Keratinocyte (primary cell): ENCODE measurements around the gene SPATA32. TPM values are rescaled to one million over a fixed set of nuclear protein-coding genes. Genes with fewer than 3 reads are reported as not detected.
A peak's percentile ranks its signal among the peaks of the same experiment; 100 is the strongest.

ENCODE experiments used
- DNase-seq: peaks from one replicate; pipeline ENCODE4 v3.0.0-alpha.2; 2011; ENCODE audit warnings: low read depth, missing footprints, low spot score
- FAIRE-seq: peaks from 2 replicates; lab custom pipeline; 2011; peaks lifted over from hg19 to GRCh38; lab: Jason Lieb, UNC
- H2AFZ ChIP-seq: 2 replicates; pipeline ENCODE4 v1.6.0; 2012; ENCODE audit warnings: low read length, control low read depth, inconsistent platforms; ENCODE audit not compliant: control insufficient read depth
- H3K27ac ChIP-seq: 2 replicates; pipeline ENCODE4 v1.5.1; 2011; ENCODE audit warnings: low read length; ENCODE audit not compliant: control insufficient read depth, insufficient read depth
- H3K27me3 ChIP-seq: 3 replicates; pipeline ENCODE4 v1.6.0; 2011; ENCODE audit warnings: low read length; ENCODE audit not compliant: control insufficient read depth, insufficient read depth; ENCODE audit errors: extremely low read depth
- H3K36me3 ChIP-seq, 2 experiments: 2 replicates in 1 of 2; 3 replicates in 1 of 2; pipeline ENCODE4 v1.5.1; 2011; ENCODE audit warnings: low read length in 2 of 2, mild to moderate bottlenecking in 1 of 2; ENCODE audit not compliant: control insufficient read depth in 2 of 2, insufficient read depth in 2 of 2; ENCODE audit errors: extremely low read depth in 1 of 2
- H3K4me1 ChIP-seq: 3 replicates; pipeline ENCODE4 v1.5.1; 2011; ENCODE audit warnings: low read length; ENCODE audit not compliant: control insufficient read depth, insufficient read depth; ENCODE audit errors: extremely low read depth
- H3K4me2 ChIP-seq: 3 replicates; pipeline ENCODE4 v1.6.0; 2011; ENCODE audit warnings: low read depth, low read length; ENCODE audit not compliant: control insufficient read depth, insufficient read depth; ENCODE audit errors: extremely low read depth
- H3K4me3 ChIP-seq, 3 experiments: fragments of 200-600 bp in 1 of 3; sonication (generic) in 1 of 3; 2 replicates in 2 of 3; 3 replicates in 1 of 3; pipeline ENCODE4 v1.5.1; 2011 to 2016; ENCODE audit warnings: low read length in 3 of 3, mild to moderate bottlenecking in 3 of 3, control low read depth in 2 of 3, inconsistent platforms in 1 of 3, low read depth in 1 of 3, mixed read lengths in 1 of 3, mixed run types in 1 of 3, moderate library complexity in 1 of 3; ENCODE audit not compliant: control insufficient read depth in 2 of 3, insufficient read depth in 2 of 3; ENCODE audit errors: extremely low read depth in 1 of 3
- H3K79me2 ChIP-seq: 2 replicates; pipeline ENCODE4 v1.6.0; 2012; ENCODE audit warnings: low read length; ENCODE audit not compliant: control insufficient read depth, insufficient read depth
- H3K9ac ChIP-seq: 3 replicates; pipeline ENCODE4 v1.6.0; 2011; ENCODE audit warnings: low read length; ENCODE audit not compliant: control insufficient read depth, insufficient read depth; ENCODE audit errors: extremely low read depth
- H3K9me1 ChIP-seq: 3 replicates; pipeline ENCODE4 v1.6.0; 2011; ENCODE audit warnings: low read length; ENCODE audit not compliant: control insufficient read depth, insufficient read depth; ENCODE audit errors: extremely low read depth
- H3K9me3 ChIP-seq: 2 replicates; pipeline ENCODE4 v1.5.1; 2012; ENCODE audit warnings: low read depth, low read length; ENCODE audit not compliant: control insufficient read depth
- H4K20me1 ChIP-seq: 3 replicates; pipeline ENCODE4 v1.6.0; 2011; ENCODE audit warnings: low read length; ENCODE audit not compliant: control insufficient read depth, insufficient read depth; ENCODE audit errors: extremely low read depth
- EZH2 ChIP-seq: IDR thresholded peaks from one replicate; pipeline ENCODE4 v1.6.1; 2012; ENCODE audit warnings: inconsistent platforms, mild to moderate bottlenecking, low read length, moderate library complexity
- dilution Hi-C: fragments of 300-500 bp; cut with MboI; formaldehyde crosslinking; loops from one replicate; pipeline ENCODE4 v1.7.0; 2020; ENCODE audit warnings: low sequenced_read_pairs; ENCODE audit not compliant: extremely low pct_ligation_motif_present
- polyA plus RNA-seq, 5 experiments: library from polyadenylated mRNA; depleted of rRNA in 3 of 5; stranded (reverse) in 3 of 5; stranded (forward) in 1 of 5; unstranded in 1 of 5; fragments of >200 nt; gene quantifications; 1 replicate in 1 of 5; 2 replicates in 3 of 5; 3 replicates in 1 of 5; pipeline versions ENCODE4 v1.2.1 to v1.2.3, GENCODE V29; 2011 to 2012; ENCODE audit warnings: missing spikeins in 2 of 5, low read depth in 1 of 5, low replicate concordance in 1 of 5
- TF ChIP-seq, protein P1 (sequence below), 3 experiments: IDR thresholded peaks in 1 of 3; conservative IDR thresholded peaks in 1 of 3; optimal IDR thresholded peaks in 1 of 3; 2 replicates in 2 of 3; 3 replicates in 1 of 3; pipeline versions ENCODE3 to v1.5.1; 2011; ENCODE audit warnings: low read length in 3 of 3, mild to moderate bottlenecking in 3 of 3, moderate library complexity in 2 of 3, control low read depth in 1 of 3, inconsistent platforms in 1 of 3; ENCODE audit not compliant: insufficient read depth in 2 of 3; ENCODE audit errors: extremely low read depth in 1 of 3

SPATA32 gene
- polyA plus RNA-seq, 1 donor (not counting 4 experiments of a cell fraction or from before 2014, with no cell fraction given) = not detected

- peaks cover 8% of the 10 kb centered on the region for H3K4me1 ChIP-seq
- H2AFZ ChIP-seq = peak overlapping the region; percentile 80
- no peaks in the 10 kb centered on the region for H3K9me3 ChIP-seq
- peak overlapping the region; percentile 76 for H3K27ac ChIP-seq
- H3K9ac ChIP-seq = peak overlapping the region; percentile 76
- FAIRE-seq (no peak), DNase-seq (peak; percentile 69)
- TF ChIP-seq, protein P1, sequence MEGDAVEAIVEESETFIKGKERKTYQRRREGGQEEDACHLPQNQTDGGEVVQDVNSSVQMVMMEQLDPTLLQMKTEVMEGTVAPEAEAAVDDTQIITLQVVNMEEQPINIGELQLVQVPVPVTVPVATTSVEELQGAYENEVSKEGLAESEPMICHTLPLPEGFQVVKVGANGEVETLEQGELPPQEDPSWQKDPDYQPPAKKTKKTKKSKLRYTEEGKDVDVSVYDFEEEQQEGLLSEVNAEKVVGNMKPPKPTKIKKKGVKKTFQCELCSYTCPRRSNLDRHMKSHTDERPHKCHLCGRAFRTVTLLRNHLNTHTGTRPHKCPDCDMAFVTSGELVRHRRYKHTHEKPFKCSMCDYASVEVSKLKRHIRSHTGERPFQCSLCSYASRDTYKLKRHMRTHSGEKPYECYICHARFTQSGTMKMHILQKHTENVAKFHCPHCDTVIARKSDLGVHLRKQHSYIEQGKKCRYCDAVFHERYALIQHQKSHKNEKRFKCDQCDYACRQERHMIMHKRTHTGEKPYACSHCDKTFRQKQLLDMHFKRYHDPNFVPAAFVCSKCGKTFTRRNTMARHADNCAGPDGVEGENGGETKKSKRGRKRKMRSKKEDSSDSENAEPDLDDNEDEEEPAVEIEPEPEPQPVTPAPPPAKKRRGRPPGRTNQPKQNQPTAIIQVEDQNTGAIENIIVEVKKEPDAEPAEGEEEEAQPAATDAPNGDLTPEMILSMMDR (optimal IDR thresholded peaks at IDR 0.05 in 1 of 3, IDR thresholded peaks at IDR 0.05 in 1 of 3, conservative IDR thresholded peaks at IDR 0.05 in 1 of 3; ENCODE audit: extremely low read depth in 1 of 3, insufficient read depth in 2 of 3, low read length in 3 of 3) = no peak
- no peak for TF ChIP-seq EZH2
- H3K4me3 ChIP-seq = peak overlapping the region; percentile 78 to 84 (median 82)
- no peaks in the 10 kb centered on the region for H4K20me1 ChIP-seq
- H3K4me2 ChIP-seq = peak overlapping the region; percentile 95
- peaks cover 3% of the 10 kb centered on the region for H3K79me2 ChIP-seq
- no peaks in the 10 kb centered on the region for H3K9me1 ChIP-seq
- no peaks in the 10 kb centered on the region for H3K27me3 ChIP-seq
- dilution Hi-C loops = no loop called here
- peaks cover 0 to 11% of the 10 kb centered on the region in 2 experiments for H3K36me3 ChIP-seq
Measured at GRCh38 chr17:45247429-45248131, 14.3 kb downstream of the SPATA32 start.

DNA sequence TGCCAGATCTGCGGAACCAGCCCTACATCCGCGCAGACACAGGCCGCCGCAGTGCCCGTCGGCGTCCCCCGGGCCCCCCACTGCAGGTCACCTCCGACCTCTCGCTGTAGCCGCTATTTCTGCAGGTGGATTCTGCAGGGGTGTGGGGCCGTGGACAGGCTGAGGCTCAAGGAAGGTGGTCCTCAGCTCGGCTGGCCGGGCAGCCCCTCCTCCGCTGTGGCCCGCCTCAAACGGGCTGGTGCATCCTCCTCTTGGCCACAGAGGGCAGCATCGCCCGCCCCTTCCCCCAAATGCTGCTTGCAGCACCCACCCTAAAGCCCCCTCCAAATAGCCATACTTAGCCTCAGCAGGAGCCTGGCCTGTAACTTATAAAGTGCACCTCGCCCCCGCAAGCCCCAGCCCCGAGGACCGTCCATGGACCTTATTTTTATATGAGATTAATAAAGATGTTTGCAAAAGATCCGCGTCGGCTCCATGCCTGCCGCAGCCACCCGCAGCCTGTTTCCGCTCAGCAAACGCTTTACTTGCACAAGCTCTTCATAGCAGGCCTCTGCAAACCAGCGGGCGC, 14.9 kb downstream of the SPATA32 start:
- DNase-seq (no peak), FAIRE-seq (no peak)
- dilution Hi-C loops = no loop called here
- Histone ChIP-seq H3K36me3 (peaks cover 0 to 11% of the 10 kb centered on the region in 2 experiments), H4K20me1 (no peaks in the 10 kb centered on the region), H2AFZ (peak overlapping the region; percentile 80), H3K9me1 (no peaks in the 10 kb centered on the region), H3K4me1 (peaks cover 8% of the 10 kb centered on the region), H3K4me2 (peak overlapping the region; percentile 73), H3K4me3 (peak overlapping the region; percentile 75 to 84 (median 82)), H3K9me3 (no peaks in the 10 kb centered on the region), H3K9ac (peak overlapping the region; percentile 76), H3K79me2 (peaks cover 3% of the 10 kb centered on the region), H3K27ac (peak overlapping the region; percentile 13), H3K27me3 (no peaks in the 10 kb centered on the region)
- TF ChIP-seq EZH2 = no peak
- TF ChIP-seq, protein P1 (optimal IDR thresholded peaks at IDR 0.05 in 1 of 3, IDR thresholded peaks at IDR 0.05 in 1 of 3, conservative IDR thresholded peaks at IDR 0.05 in 1 of 3; ENCODE audit: extremely low read depth in 1 of 3, insufficient read depth in 2 of 3, low read length in 3 of 3) = peak; percentile 30 to 71 (median 63)
